ENCODE data around the gene TXNRD1. TPM values are rescaled to one million over a fixed set of nuclear protein-coding genes. Genes with fewer than 3 reads are reported as not detected.
A peak's percentile ranks its signal among the peaks of the same experiment; 100 is the strongest.

The TXNRD1 gene
- total RNA-seq, 4 donors from 2014 or later = 23.4 to 43.2 (median 35.6) TPM

DNA sequence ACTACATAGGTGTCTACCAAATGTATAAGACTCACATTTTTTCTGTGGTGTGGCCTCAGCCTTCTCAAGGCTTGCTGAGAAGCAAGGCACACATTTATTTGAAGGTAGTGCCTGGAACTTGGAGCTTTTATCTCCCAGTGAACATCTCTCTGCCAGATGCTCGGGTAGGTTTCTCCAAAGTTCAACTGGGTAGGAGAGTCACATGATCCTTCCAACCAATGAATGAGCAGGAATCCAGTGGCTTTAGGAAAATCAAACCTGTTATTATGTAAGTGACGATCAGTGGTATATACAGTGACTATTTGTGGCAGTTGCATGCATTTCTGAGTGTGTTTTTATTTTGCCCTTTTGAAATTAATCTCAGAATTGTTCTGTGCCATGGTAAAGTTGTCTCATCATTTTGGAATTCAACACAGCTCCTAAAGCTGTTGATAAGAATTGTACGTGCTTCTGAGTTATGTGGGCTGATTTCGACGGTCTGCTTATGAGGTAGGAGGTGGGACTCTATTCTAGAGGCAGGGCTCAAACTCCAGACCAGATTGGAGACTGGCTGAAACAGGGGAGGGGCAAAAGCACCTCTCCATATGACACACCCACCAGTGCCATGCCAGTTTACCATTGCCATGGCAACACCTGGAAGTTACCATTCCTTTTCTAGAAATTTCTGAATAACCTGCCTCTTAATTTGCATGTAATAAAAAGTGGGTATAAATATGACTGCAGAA, 145.6 kb downstream of the TXNRD1 start:
- no peak overlapping the region for H3K4me3 ChIP-seq (ENCODE audit: low read depth, poor library complexity, severe bottlenecking)
- 44 to 85% methylated on average over 5 of the region's 5 CpGs for WGBS, 2 donors
- peak in 1 of 2 donors; percentile 15 for DNase-seq (ENCODE audit: low spot score in 2 of 2)
- intact Hi-C loops (cut with DNase I; ENCODE audit: low total_unique reads) = no loop called here
- TF ChIP-seq POLR2A (IDR thresholded peaks at IDR 0.05) = no peak
- TF ChIP-seq, protein P1, sequence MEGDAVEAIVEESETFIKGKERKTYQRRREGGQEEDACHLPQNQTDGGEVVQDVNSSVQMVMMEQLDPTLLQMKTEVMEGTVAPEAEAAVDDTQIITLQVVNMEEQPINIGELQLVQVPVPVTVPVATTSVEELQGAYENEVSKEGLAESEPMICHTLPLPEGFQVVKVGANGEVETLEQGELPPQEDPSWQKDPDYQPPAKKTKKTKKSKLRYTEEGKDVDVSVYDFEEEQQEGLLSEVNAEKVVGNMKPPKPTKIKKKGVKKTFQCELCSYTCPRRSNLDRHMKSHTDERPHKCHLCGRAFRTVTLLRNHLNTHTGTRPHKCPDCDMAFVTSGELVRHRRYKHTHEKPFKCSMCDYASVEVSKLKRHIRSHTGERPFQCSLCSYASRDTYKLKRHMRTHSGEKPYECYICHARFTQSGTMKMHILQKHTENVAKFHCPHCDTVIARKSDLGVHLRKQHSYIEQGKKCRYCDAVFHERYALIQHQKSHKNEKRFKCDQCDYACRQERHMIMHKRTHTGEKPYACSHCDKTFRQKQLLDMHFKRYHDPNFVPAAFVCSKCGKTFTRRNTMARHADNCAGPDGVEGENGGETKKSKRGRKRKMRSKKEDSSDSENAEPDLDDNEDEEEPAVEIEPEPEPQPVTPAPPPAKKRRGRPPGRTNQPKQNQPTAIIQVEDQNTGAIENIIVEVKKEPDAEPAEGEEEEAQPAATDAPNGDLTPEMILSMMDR (IDR thresholded peaks at IDR 0.05) = no peak

- DNase-seq (ENCODE audit: low spot score in 2 of 2) = no peak
- TF ChIP-seq, protein P1 (IDR thresholded peaks at IDR 0.05) = no peak
- no peak for TF ChIP-seq POLR2A (IDR thresholded peaks at IDR 0.05)
- H3K4me3 ChIP-seq (ENCODE audit: low read depth, poor library complexity, severe bottlenecking) = no peak overlapping the region
- 99 to 100% methylated on average over 5 of the region's 5 CpGs for WGBS, 2 donors
- intact Hi-C loops (cut with DNase I; ENCODE audit: low total_unique reads) = no loop called here
Measured at GRCh38 chr12:104365921-104366410, 150.4 kb downstream of the TXNRD1 start.

DNA sequence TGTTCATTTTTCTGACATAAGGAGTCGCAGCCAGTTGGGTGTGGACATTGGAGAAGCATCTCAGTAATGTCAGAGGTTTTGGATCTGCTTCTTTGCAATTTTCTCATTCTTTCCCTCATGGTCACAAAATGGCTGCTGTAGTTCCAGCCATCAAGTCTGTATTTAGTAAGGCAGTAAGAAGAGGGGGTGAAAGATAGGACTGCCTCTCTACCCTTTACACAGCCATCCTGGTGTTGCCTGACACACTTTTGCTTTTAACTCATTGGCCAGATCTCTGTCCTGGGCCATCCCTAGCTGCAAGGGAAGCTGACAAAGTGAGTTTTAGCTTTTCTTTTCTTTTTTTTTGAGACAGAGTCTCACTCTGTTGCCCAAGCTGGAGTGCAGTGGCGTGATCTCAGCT, 154.1 kb downstream of the TXNRD1 start:
- no peak for DNase-seq (ENCODE audit: low spot score in 2 of 2)
- TF ChIP-seq, protein P1 (IDR thresholded peaks at IDR 0.05) = no peak
- no peak for TF ChIP-seq POLR2A (IDR thresholded peaks at IDR 0.05)
- H3K4me3 ChIP-seq (ENCODE audit: low read depth, poor library complexity, severe bottlenecking) = no peak overlapping the region
- intact Hi-C loops (cut with DNase I; ENCODE audit: low total_unique reads) = no loop called here
- 93 to 97% methylated on average over 2 of the region's 2 CpGs for WGBS, 2 donors

DNA sequence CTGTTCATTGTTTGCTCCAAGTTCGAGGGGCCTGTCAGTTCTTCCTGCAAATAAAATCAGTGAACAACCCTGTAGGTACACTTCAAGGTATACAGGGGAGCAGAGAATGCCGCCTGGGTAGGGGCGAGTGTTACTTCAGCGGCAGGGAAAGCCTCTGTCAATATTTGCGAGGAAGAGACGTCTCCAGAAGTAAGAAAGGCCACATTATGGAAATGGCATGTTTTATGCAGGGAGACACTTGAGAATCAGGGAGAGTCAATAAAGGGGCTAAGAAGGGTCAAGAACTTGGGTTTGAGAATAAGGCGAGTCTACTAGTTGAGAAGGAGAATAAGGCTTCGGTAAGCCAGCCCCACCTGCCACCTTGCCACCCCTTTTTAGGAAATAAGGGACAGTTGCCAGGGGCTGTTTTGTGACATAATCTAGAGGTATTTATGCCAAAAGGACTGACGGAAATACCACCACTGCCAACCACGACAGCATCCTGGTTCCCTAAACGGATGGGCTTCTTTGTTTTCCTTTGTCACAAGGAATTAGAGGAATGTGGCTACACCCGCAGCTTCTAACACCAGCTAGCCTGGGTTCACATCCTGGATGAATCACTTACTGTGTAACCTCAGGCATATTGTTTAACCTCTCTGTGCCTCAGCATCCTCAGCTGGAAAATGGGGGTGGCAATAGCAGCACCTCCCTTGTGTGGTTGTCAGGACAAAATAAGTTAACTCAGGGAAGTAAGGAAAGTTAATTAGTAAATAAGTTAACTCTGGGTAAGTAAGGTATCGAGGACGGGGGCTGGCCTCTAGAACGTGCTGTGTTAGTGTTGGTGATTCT, 155.7 kb downstream of the TXNRD1 start:
- no peak for TF ChIP-seq POLR2A (IDR thresholded peaks at IDR 0.05)
- TF ChIP-seq, protein P1 (IDR thresholded peaks at IDR 0.05) = no peak
- DNase-seq (ENCODE audit: low spot score in 2 of 2) = peak in 1 of 2 donors; percentile 40
- 59 to 60% methylated on average over 15 of the region's 15 CpGs for WGBS, 2 donors
- intact Hi-C loops (cut with DNase I; ENCODE audit: low total_unique reads) = no loop called here
- no peak overlapping the region for H3K4me3 ChIP-seq (ENCODE audit: low read depth, poor library complexity, severe bottlenecking)

- 78 to 81% methylated on average over 12 of the region's 12 CpGs for WGBS, 2 donors
Measured at GRCh38 chr12:104372061-104372720, 156.6 kb downstream of the TXNRD1 start.

More at GRCh38 chr12:104372061-104372720, 156.6 kb downstream of the TXNRD1 start:
- intact Hi-C loops (cut with DNase I; ENCODE audit: low total_unique reads) = no loop called here
- no peak for TF ChIP-seq POLR2A (IDR thresholded peaks at IDR 0.05)
- TF ChIP-seq, protein P1 (IDR thresholded peaks at IDR 0.05) = no peak
- no peak overlapping the region for H3K4me3 ChIP-seq (ENCODE audit: low read depth, poor library complexity, severe bottlenecking)
- DNase-seq (ENCODE audit: low spot score in 2 of 2) = peak in 1 of 2 donors; percentile 37

All from lower leg skin (tissue), 4 donors.